WTC11 (cell line): ENCODE measurements around the gene ZNRF1.

Experiments
- ATF6 ChIP-seq: sonication (generic); formaldehyde crosslinking; IDR thresholded peaks from 2 replicates; pipeline ENCODE4 v1.8.1; 2023; ENCODE audit warnings: mild to moderate bottlenecking, missing genetic modification reagents
- CTCF ChIP-seq: fragments of 200-600 bp; IDR thresholded peaks from 2 replicates; pipeline ENCODE4 v1.8.0; 2022; ENCODE audit warnings: antibody characterized with exemption
- IRF2 ChIP-seq: sonication (generic); formaldehyde crosslinking; IDR thresholded peaks from 2 replicates; pipeline ENCODE4 v1.8.0; 2022; ENCODE audit warnings: low read depth, missing genetic modification reagents, borderline replicate concordance
- JUN ChIP-seq: sonication (generic); formaldehyde crosslinking; IDR thresholded peaks from 2 replicates; pipeline ENCODE4 v1.8.0; 2023; ENCODE audit warnings: mild to moderate bottlenecking, missing genetic modification reagents
- NR2C2 ChIP-seq: sonication (generic); formaldehyde crosslinking; IDR thresholded peaks from 2 replicates; pipeline ENCODE4 v1.8.0; 2022; ENCODE audit warnings: mild to moderate bottlenecking, missing genetic modification reagents
- NR3C1 ChIP-seq: sonication (generic); formaldehyde crosslinking; conservative IDR thresholded peaks from 2 replicates; pipeline ENCODE4 v1.8.1; 2023; ENCODE audit warnings: low read depth, mild to moderate bottlenecking, missing genetic modification reagents
- PREB ChIP-seq: sonication (generic); formaldehyde crosslinking; IDR thresholded peaks from 2 replicates; pipeline ENCODE4 v1.8.1; 2022; ENCODE audit warnings: mild to moderate bottlenecking, missing genetic modification reagents, moderate library complexity, borderline replicate concordance
- TEAD1 ChIP-seq: sonication (generic); formaldehyde crosslinking; IDR thresholded peaks from 2 replicates; pipeline ENCODE4 v1.8.0; 2022; ENCODE audit warnings: mild to moderate bottlenecking, missing genetic modification reagents
- ZNF281 ChIP-seq: sonication (generic); formaldehyde crosslinking; IDR thresholded peaks from 2 replicates; pipeline ENCODE4 v1.8.0; 2023; ENCODE audit warnings: mild to moderate bottlenecking, missing genetic modification reagents
- ZNF317 ChIP-seq: sonication (generic); formaldehyde crosslinking; IDR thresholded peaks from 2 replicates; pipeline ENCODE4 v1.8.1; 2023; ENCODE audit warnings: low read depth, mild to moderate bottlenecking, moderate library complexity, missing genetic modification reagents, borderline replicate concordance
- TF ChIP-seq, protein P1 (sequence below): sonication (generic); formaldehyde crosslinking; conservative IDR thresholded peaks from 2 replicates; pipeline ENCODE4 v1.8.1; 2022; ENCODE audit warnings: mild to moderate bottlenecking, missing genetic modification reagents

DNA sequence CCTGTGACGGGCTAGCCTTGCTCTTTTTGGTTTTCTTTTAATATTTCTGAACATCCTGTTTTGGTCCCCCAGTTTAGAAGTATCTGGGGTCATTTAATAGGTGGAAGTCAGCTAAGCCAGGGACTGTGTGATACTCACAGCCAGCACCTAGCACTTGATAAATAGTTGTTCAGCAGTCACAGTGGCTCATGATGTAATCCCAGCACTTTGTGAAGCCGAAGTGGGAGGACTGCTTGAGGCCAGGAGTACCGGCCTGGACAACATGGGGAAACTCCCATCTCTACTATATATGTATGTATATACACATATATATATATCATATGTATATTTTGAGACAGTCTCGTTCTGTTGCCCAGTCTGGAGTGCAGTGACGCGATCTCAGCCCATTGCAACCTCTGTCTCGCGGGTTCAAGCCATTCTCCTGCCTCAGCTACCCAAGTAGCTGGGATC is 1.8 kb upstream of the ZNRF1 start:
- TF ChIP-seq CTCF (no peak), ATF6 (CRISPR knock-in tag) (no peak), TEAD1 (CRISPR knock-in tag) (no peak), ZNF317 (CRISPR knock-in tag) (no peak), PREB (CRISPR knock-in tag) (no peak), NR3C1 (CRISPR knock-in tag) (no peak), JUN (CRISPR knock-in tag) (no peak), IRF2 (CRISPR knock-in tag) (no peak), NR2C2 (no peak), ZNF281 (CRISPR knock-in tag) (no peak)
- TF ChIP-seq, protein P1, sequence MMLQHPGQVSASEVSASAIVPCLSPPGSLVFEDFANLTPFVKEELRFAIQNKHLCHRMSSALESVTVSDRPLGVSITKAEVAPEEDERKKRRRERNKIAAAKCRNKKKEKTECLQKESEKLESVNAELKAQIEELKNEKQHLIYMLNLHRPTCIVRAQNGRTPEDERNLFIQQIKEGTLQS, result no peak
